Fibroblast of skin of abdomen (primary cell): ENCODE measurements around the gene KCTD3.

Source experiments
- DNase-seq: peaks from one replicate; pipeline ENCODE4 v3.0.0-alpha.2; 2013

Gene KCTD3

GRCh38 chr1:215660259-215660658 lies 93.2 kb downstream of the KCTD3 start:
- DNase-seq = no peak

GRCh38 chr1:215661033-215661432 lies 93.9 kb downstream of the KCTD3 start:
- no peak for DNase-seq

- peak; percentile 62 for DNase-seq
These were observed 98.1 kb downstream of the KCTD3 start for GRCh38 chr1:215665215-215665614.

GRCh38 chr1:215667761-215668160 lies 100.7 kb downstream of the KCTD3 start:
- no peak for DNase-seq

- no peak for DNase-seq
These were observed 102.8 kb downstream of the KCTD3 start for GRCh38 chr1:215669806-215670491.
